Peyer's patch (tissue), 4 donors: Measurements from ENCODE around the gene MYMK.

ENCODE experiments used
- POLR2A ChIP-seq, 2 donors: fragments of 450-650 bp; IDR thresholded peaks; one replicate each; pipeline ENCODE4 v1.5.1; 2017; ENCODE audit warnings: antibody characterized with exemption in 2 of 2, mild to moderate bottlenecking in 2 of 2, moderate library complexity in 2 of 2
- TF ChIP-seq, protein P1 (sequence below), 6 experiments: fragments of 450-650 bp in 4 of 6; fragments of 200-600 bp in 2 of 6; sonication (generic) in 1 of 6; IDR thresholded peaks; one replicate each; pipeline ENCODE4 v1.5.1; 2017 to 2019; ENCODE audit warnings: antibody characterized with exemption in 6 of 6, mild to moderate bottlenecking in 3 of 6, moderate library complexity in 1 of 6

DNA sequence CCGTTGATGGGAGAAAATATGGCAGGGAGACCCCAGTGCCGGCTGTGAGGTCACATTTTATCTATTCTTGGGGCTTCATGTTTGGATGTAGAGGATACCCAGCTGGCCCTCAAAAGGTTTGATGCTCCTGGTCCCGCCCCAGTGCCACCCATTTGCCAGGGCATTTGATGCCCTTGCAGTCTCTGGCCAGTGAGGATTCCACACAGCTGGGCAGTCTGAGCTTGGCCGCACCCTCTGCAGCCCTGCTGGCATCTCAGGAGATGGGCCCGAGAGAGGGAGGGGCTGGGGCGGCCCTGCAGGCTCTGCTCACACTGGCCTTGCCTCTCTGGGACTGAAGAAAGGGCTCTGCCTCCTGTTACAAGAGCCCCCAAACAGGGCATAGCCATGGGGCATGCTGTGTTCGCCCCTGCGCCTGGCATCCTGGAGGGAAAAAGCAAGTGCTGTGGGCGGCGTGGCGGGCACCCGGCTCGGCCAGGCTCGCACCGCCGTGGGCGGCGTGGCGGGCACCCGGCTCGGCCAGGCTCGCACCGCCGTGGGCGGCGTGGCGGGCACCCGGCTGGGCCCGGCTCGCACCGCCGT lies 37.3 kb upstream of the MYMK start:
- TF ChIP-seq, protein P1, sequence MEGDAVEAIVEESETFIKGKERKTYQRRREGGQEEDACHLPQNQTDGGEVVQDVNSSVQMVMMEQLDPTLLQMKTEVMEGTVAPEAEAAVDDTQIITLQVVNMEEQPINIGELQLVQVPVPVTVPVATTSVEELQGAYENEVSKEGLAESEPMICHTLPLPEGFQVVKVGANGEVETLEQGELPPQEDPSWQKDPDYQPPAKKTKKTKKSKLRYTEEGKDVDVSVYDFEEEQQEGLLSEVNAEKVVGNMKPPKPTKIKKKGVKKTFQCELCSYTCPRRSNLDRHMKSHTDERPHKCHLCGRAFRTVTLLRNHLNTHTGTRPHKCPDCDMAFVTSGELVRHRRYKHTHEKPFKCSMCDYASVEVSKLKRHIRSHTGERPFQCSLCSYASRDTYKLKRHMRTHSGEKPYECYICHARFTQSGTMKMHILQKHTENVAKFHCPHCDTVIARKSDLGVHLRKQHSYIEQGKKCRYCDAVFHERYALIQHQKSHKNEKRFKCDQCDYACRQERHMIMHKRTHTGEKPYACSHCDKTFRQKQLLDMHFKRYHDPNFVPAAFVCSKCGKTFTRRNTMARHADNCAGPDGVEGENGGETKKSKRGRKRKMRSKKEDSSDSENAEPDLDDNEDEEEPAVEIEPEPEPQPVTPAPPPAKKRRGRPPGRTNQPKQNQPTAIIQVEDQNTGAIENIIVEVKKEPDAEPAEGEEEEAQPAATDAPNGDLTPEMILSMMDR (IDR thresholded peaks at IDR 0.05), result no peak
- TF ChIP-seq POLR2A (IDR thresholded peaks at IDR 0.05), result no peak
